ENCODE measurements around the gene RGS6.

Gene RGS6

DNA sequence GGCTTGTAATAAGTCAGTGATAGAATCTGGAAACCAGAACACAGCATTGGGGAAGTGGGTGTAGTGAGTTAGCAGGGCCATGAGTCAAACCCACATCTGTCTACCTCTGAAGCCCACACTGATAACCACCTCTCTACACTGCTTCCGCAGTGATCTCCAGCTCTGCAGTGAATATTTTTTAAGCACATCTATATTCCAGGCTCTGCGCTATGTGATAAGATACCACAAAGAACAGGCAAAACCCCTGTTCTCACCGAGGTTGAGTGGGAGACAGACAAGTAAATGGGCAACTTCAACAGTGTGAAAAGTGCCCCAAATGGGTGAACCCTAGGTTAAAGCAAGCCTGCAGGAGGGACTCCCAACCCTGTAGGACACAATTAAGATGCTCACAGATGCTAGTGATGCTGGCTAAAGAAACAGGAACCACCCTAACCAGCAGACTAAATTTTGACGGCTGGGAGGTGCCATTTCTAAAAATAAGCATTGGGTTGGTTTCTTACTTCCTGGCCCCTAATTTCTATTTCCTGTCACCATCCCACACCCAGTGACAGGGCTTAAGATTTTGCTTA lies 586.7 kb downstream of the RGS6 start:
- in situ Hi-C loops (cut with HindIII; ENCODE audit: low sequenced_read_pairs) = no loop called here

GRCh38 chr14:72519543-72519942 lies 587.3 kb downstream of the RGS6 start:
- in situ Hi-C loops (cut with HindIII; ENCODE audit: low sequenced_read_pairs) = no loop called here

GRCh38 chr14:72521045-72521444 lies 588.8 kb downstream of the RGS6 start:
- in situ Hi-C loops (cut with HindIII; ENCODE audit: low sequenced_read_pairs) = no loop called here

GRCh38 chr14:72521968-72522741 lies 589.9 kb downstream of the RGS6 start:
- in situ Hi-C loops (cut with HindIII; ENCODE audit: low sequenced_read_pairs) = no loop called here

DNA sequence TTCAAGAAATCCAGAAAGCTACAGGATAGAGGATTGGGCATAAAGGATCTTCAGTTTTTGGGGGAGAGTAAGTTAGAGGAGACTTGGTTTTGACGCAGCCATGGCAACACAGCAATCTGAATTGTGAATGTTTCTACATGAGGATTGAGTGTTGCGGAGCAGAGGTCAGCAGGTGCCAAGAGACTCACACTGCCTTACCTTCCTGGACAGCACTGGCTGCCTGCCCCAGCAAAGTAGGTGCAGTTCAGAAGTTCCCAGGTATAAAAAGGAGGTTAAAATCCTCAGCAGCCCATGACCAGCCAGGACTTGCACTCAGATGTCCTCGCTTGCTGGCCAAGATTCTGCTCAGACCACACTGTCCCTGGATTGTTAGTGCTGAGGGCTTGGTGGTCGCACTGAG lies 590.6 kb downstream of the RGS6 start:
- in situ Hi-C loops (cut with HindIII; ENCODE audit: low sequenced_read_pairs) = no loop called here

GRCh38 chr14:72523424-72524294 lies 591.4 kb downstream of the RGS6 start:
- in situ Hi-C loops (cut with HindIII; ENCODE audit: low sequenced_read_pairs) = no loop called here

DNA sequence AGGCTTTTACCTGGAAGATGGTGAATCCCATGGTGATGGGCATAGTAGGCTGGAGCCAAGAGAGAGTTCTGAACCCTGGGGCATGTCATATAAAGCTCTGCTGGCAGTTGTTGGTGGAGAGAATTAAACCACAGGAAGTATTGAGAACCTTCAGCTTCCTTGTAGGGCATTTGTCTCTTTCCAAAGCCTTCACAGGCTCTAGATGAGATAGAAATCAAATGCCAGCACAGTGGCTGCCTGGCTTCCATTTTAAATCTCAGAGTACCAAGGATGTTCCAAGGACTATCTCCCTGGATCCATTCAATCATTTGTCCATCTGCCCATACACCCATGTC lies 592.0 kb downstream of the RGS6 start:
- in situ Hi-C loops (cut with HindIII; ENCODE audit: low sequenced_read_pairs) = no loop called here

GRCh38 chr14:72525087-72525915 lies 593.1 kb downstream of the RGS6 start:
- in situ Hi-C loops (cut with HindIII; ENCODE audit: low sequenced_read_pairs) = no loop called here

GRCh38 chr14:72527591-72527990 lies 595.4 kb downstream of the RGS6 start:
- in situ Hi-C loops (cut with HindIII; ENCODE audit: low sequenced_read_pairs) = no loop called here

DNA sequence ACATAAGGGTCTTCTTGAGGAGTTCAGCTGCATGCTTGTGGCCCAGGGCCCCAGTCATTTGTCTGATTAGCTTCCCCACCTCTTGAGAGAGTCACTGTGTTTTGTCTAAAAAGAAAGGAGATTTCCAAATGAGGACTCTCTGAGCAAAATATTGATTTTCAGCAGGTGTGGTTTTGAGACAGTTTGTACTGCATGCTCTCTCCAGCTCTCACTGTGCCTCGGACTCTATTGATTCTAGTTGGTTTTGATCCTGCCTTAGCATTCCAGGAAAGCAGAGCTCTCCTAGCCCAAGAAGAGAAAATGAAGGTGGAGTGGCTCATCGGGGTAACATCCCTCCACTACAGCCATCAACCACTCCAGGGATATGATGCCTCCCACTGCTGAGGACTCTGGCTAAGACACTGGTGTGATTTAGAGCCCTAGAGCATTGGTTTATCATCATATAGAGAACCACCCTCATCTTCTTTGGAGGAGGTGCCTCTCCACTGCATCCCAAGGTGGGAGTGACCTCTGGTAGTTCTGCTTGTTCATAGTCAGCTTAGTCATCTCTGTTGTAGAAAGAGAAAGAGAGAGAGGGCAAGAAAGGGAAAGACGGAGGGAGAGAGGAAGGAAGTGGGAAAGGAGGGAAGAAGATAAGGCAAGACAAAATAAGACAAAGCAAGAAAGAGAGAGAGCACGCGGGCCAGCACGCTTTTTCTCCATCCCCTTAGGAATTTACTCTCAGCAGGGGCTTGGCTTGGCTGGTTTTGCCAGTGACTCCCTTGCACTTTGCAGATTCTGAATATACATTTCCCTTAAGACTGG lies 596.0 kb downstream of the RGS6 start:
- in situ Hi-C loops (cut with HindIII; ENCODE audit: low sequenced_read_pairs) = no loop called here

GRCh38 chr14:72528863-72529175 lies 596.6 kb downstream of the RGS6 start:
- in situ Hi-C loops (cut with HindIII; ENCODE audit: low sequenced_read_pairs) = no loop called here

DNA sequence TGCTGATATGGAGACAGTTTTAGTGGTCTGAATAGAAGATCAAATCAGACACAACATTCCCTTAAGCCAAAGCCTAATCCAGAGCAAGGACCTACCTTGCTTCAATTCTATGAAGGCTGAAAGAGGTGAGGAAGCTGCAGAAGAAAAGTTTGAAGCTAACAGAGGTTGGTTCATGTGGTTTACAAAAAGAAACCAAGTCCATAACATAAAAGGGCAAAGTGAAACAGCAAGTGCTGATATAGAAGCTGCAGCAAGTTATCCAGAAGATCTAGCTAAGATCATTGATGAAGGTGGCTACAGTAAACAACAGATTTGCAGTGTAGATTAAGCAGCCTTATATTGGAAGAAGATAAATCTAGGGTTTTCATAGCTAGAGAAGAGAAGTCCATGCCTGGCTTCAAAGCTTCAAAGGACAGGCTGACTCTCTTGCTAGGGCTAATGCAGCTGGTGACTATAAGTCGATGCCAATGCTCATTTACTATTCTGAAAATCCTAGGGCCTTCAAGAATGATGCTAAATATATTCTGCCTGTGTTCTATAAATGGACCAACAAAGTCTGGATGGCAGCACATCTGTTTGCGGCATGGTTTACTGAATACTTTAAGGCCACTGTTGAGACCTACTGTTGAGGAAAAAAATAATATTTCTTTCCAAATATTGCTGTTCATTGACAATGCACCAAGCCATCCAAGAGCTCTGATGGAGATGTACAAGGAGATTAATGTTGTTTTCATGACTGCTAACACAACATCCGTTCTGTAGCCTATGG lies 600.6 kb downstream of the RGS6 start:
- in situ Hi-C loops (cut with HindIII; ENCODE audit: low sequenced_read_pairs) = no loop called here

DNA sequence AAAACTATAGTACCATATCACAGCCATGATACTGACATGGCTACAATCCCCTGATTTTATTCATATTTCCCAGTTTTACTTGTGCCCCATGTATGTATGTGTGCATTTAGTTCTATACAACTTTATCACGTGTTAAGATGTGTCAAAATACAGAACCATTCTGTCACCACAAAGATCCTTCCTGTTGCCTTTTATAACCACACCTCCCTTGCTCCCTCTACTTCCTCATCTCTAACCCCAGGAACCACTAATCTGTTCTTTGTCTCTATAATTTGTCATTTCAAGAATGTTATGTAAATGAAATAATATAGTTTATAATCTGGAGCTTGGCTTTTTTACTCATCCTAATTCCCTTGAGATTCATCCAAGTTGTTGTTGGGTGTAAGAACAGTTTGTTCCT lies 603.3 kb downstream of the RGS6 start:
- in situ Hi-C loops (cut with HindIII; ENCODE audit: low sequenced_read_pairs) = no loop called here

DNA sequence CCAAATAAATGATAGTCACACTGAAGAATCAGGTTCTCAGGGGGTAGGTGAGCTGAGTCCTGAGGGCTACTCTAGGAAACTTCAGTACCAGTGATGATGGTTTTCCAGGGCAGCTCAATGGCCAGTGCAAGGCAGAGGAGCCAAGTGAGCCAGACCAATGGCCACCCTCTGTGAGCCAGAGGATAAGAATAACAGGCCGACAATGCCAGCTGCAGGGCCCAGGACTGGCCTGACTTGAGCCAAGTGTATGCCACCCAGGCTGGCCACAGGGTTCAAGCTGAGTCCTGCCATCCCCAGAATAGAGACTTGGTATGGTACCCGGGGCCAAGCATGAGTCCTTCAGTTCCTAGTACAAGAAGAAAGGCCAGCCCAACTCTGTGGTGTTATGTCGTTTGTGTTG lies 606.2 kb downstream of the RGS6 start:
- in situ Hi-C loops (cut with HindIII; ENCODE audit: low sequenced_read_pairs) = no loop called here

DNA sequence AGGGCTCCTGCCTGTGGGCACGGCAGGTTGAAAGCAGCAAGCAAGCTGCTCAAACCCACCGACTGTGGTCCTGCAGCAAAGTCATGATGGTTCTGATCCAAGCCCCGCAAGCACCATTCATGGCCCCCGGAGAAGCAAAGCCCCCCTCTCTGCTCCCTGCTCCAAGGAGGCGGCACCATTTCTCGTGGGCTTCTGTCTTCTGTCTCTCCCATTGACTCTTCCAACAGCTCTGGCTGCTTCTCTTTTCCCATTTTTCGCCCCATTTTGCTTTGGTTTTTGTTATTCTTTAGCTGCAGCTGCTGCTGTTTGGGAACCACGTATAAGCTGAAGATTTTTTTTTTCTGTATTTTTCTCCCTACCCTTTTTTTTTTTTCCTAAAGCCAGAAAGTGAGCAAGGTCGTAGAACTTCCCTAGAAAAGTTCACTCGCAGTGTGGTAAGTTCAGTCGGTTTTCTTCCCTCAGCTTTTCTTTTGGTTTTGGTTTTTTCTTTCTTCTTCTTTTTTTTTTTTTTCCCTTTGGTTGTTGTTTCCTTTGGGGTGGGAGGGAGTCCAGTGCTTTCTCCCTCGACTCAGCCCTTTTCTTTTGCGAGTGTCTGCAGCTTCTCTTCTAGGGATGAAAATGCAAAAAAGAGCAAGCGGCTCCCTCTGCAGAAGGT lies 607.6 kb downstream of the RGS6 start:
- in situ Hi-C loops (cut with HindIII; ENCODE audit: low sequenced_read_pairs) = no loop called here

- in situ Hi-C loops (cut with HindIII; ENCODE audit: low sequenced_read_pairs) = no loop called here
These were observed 608.6 kb downstream of the RGS6 start for GRCh38 chr14:72540836-72541235.

GRCh38 chr14:72541546-72541945 lies 609.3 kb downstream of the RGS6 start:
- in situ Hi-C loops (cut with HindIII; ENCODE audit: low sequenced_read_pairs) = no loop called here

- in situ Hi-C loops (cut with HindIII; ENCODE audit: low sequenced_read_pairs) = no loop called here
These were observed 611.1 kb downstream of the RGS6 start for GRCh38 chr14:72543341-72543740.

Data from DLD1 (cell line).